Measurements from ENCODE around the gene ALOX15B.

The ALOX15B gene

GRCh38 chr17:8038954-8039610 is at the start of gene ALOX15B:
Gene ALOX15B, plus strand, starts transcription at chr17:8039059. Its CDS starts 97 bp downstream, at chr17:8039156.
- DNase-seq (ENCODE audit: low read depth in 2 of 3, low spot score in 2 of 3), result no peak

GRCh38 chr17:7989781-7990655 is 48.8 kb upstream of the ALOX15B start:
- peak; percentile 75 to 99 (median 97) for DNase-seq (ENCODE audit: low read depth in 2 of 3, low spot score in 2 of 3)

GRCh38 chr17:7992516-7992915 is 46.3 kb upstream of the ALOX15B start:
- DNase-seq (ENCODE audit: low read depth in 2 of 3, low spot score in 2 of 3), result no peak

GRCh38 chr17:7992924-7993323 is 45.9 kb upstream of the ALOX15B start:
- no peak for DNase-seq (ENCODE audit: low read depth in 2 of 3, low spot score in 2 of 3)

- no peak for DNase-seq (ENCODE audit: low read depth in 2 of 3, low spot score in 2 of 3)
Observed at GRCh38 chr17:7993972-7994589, 44.8 kb upstream of the ALOX15B start.

GRCh38 chr17:7995724-7996123 is 43.1 kb upstream of the ALOX15B start:
- no peak for DNase-seq (ENCODE audit: low read depth in 2 of 3, low spot score in 2 of 3)

- no peak for DNase-seq (ENCODE audit: low read depth in 2 of 3, low spot score in 2 of 3)
Observed at GRCh38 chr17:7997186-7997585, 41.7 kb upstream of the ALOX15B start.

- DNase-seq (ENCODE audit: low read depth in 2 of 3, low spot score in 2 of 3), result no peak
Observed at GRCh38 chr17:8001976-8002720, 36.7 kb upstream of the ALOX15B start, which contains the start of gene GUCY2D. Gene GUCY2D, plus strand, starts transcription at chr17:8002615. Its CDS starts 433 bp downstream, at chr17:8003048.

- DNase-seq (ENCODE audit: low read depth in 2 of 3, low spot score in 2 of 3), result no peak
Observed at GRCh38 chr17:8002721-8003593, 35.9 kb upstream of the ALOX15B start.

GRCh38 chr17:8003594-8004181 is 35.2 kb upstream of the ALOX15B start:
- DNase-seq (ENCODE audit: low read depth in 2 of 3, low spot score in 2 of 3), result no peak

GRCh38 chr17:8004899-8005298 is 34.0 kb upstream of the ALOX15B start:
- DNase-seq (ENCODE audit: low read depth in 2 of 3, low spot score in 2 of 3), result no peak

- no peak for DNase-seq (ENCODE audit: low read depth in 2 of 3, low spot score in 2 of 3)
Observed at GRCh38 chr17:8005357-8005756, 33.5 kb upstream of the ALOX15B start.

GRCh38 chr17:8005967-8006730 is 32.7 kb upstream of the ALOX15B start:
- no peak for DNase-seq (ENCODE audit: low read depth in 2 of 3, low spot score in 2 of 3)

- no peak for DNase-seq (ENCODE audit: low read depth in 2 of 3, low spot score in 2 of 3)
Observed at GRCh38 chr17:8006836-8007680, 31.8 kb upstream of the ALOX15B start.

- no peak for DNase-seq (ENCODE audit: low read depth in 2 of 3, low spot score in 2 of 3)
Observed at GRCh38 chr17:8007836-8008235, 31.0 kb upstream of the ALOX15B start.

- DNase-seq (ENCODE audit: low read depth in 2 of 3, low spot score in 2 of 3), result no peak
Observed at GRCh38 chr17:8012045-8012580, 26.7 kb upstream of the ALOX15B start.

GRCh38 chr17:8012996-8013640 is 25.7 kb upstream of the ALOX15B start:
- no peak for DNase-seq (ENCODE audit: low read depth in 2 of 3, low spot score in 2 of 3)

Measured in activated CD8-positive, alpha-beta memory T cell treated with anti-CD3 and anti-CD28 coated beads for 48 hours (primary cell).